Activated naive CD4-positive, alpha-beta T cell treated with anti-CD3 and anti-CD28 coated beads for 36 hours (primary cell): ENCODE measurements around the gene SKAP1. TPM values are rescaled to one million over a fixed set of nuclear protein-coding genes. Genes with fewer than 3 reads are reported as not detected.

Experiments
- CTCF ChIA-PET: fragments of 350-600 bp; sonication (Branson Sonifier 250); formaldehyde crosslinking; loops from one replicate; lab custom pipeline; 2021; ENCODE audit warnings: antibody characterized with exemption; lab: Charles Lee
- DNase-seq: peaks from one replicate; pipeline ENCODE4 v3.0.0-alpha.2; 2020
- H3K27ac Mint-ChIP-seq: one replicate; pipeline ENCODE4 v1.8.0; 2021; ENCODE audit warnings: mild to moderate bottlenecking, mixed read lengths
- H3K27me3 Mint-ChIP-seq: one replicate; pipeline ENCODE4 v1.8.0; 2021; ENCODE audit warnings: low read depth, mixed read lengths
- H3K36me3 Mint-ChIP-seq: one replicate; pipeline ENCODE4 v1.8.0; 2021; ENCODE audit warnings: low read depth, mixed read lengths
- H3K4me1 Mint-ChIP-seq: one replicate; pipeline ENCODE4 v1.8.0; 2021; ENCODE audit warnings: low read depth, mixed read lengths
- H3K4me3 Mint-ChIP-seq: one replicate; pipeline ENCODE4 v1.8.0; 2021; ENCODE audit warnings: mild to moderate bottlenecking, moderate library complexity, mixed read lengths
- H3K9me3 Mint-ChIP-seq: one replicate; pipeline ENCODE4 v1.8.0; 2021; ENCODE audit warnings: mixed read lengths
- intact Hi-C: fragments of 100-400 bp; cut with micrococcal nuclease; formaldehyde crosslinking; loops from one replicate; pipeline ENCODE4 v1.15.1; 2023
- total RNA-seq, 2 experiments: library from RNA; stranded (reverse); gene quantifications; one replicate each; pipeline ENCODE4 v1.2.3, GENCODE V29; 2021

Gene SKAP1
- total RNA-seq, 2 experiments from 2014 or later, result 60.3 to 60.5 TPM

- no peaks in the 10 kb centered on the region for H3K27me3 Mint-ChIP-seq
- peak; percentile 75 for DNase-seq
- no peak overlapping the region for H3K27ac Mint-ChIP-seq
- CTCF ChIA-PET, result interaction anchor here (0.8 to 6.4 kb wide), 11 partner anchors 9 to 509 kb away, joined by 3 to 60 read pairs (median 5); partner anchors contain the start of gene HOXB5
- no peak overlapping the region for H3K4me3 Mint-ChIP-seq
- H3K4me1 Mint-ChIP-seq, result no peaks in the 10 kb centered on the region
- intact Hi-C loops, result loop anchor here (1.0 to 2.0 kb wide), 3 partner anchors 19 to 106 kb away; no protein-coding TSS in a partner anchor
- no peaks in the 10 kb centered on the region for H3K36me3 Mint-ChIP-seq
- H3K9me3 Mint-ChIP-seq, result no peaks in the 10 kb centered on the region
These were observed 298.7 kb downstream of the SKAP1 start for GRCh38 chr17:48131216-48131824.

GRCh38 chr17:48129981-48130380 is 300.0 kb downstream of the SKAP1 start:
- intact Hi-C loops, result loop anchor here (2.0 kb wide), 1 partner anchor 17 kb away; no protein-coding TSS in a partner anchor
- Mint-ChIP-seq H3K36me3 (no peaks in the 10 kb centered on the region), H3K27ac (peak overlapping the region; percentile 30), H3K4me1 (no peaks in the 10 kb centered on the region), H3K27me3 (no peaks in the 10 kb centered on the region), H3K9me3 (no peaks in the 10 kb centered on the region), H3K4me3 (no peak overlapping the region)
- CTCF ChIA-PET, result interaction anchor here (0.8 to 6.4 kb wide), 6 partner anchors 27 to 114 kb away, joined by 3 to 60 read pairs (median 8); no protein-coding TSS in a partner anchor
- no peak for DNase-seq

- no peak overlapping the region for H3K27ac Mint-ChIP-seq
- H3K9me3 Mint-ChIP-seq, result no peaks in the 10 kb centered on the region
- no peaks in the 10 kb centered on the region for H3K4me1 Mint-ChIP-seq
- no peak overlapping the region for H3K4me3 Mint-ChIP-seq
- CTCF ChIA-PET, result interaction anchor here (1.0 to 6.4 kb wide), 3 partner anchors 11 to 101 kb away, joined by 5 to 60 read pairs (median 34); no protein-coding TSS in a partner anchor
- intact Hi-C loops, result no loop called here
- no peak for DNase-seq
- H3K27me3 Mint-ChIP-seq, result no peaks in the 10 kb centered on the region
- H3K36me3 Mint-ChIP-seq, result peaks cover under 1% of the 10 kb centered on the region
These were observed 301.6 kb downstream of the SKAP1 start for GRCh38 chr17:48128400-48128799.

- Mint-ChIP-seq H3K36me3 (peaks cover 7% of the 10 kb centered on the region), H3K4me3 (no peak overlapping the region), H3K9me3 (no peaks in the 10 kb centered on the region), H3K27ac (peak overlapping the region; percentile 27), H3K27me3 (no peaks in the 10 kb centered on the region), H3K4me1 (no peaks in the 10 kb centered on the region)
- no peak for DNase-seq
- CTCF ChIA-PET, result interaction anchor here (5.3 to 6.4 kb wide), 2 partner anchors 47 kb away, joined by 39 to 60 read pairs; no protein-coding TSS in a partner anchor
- intact Hi-C loops, result no loop called here
These were observed 302.5 kb downstream of the SKAP1 start for GRCh38 chr17:48127371-48128051.

GRCh38 chr17:48126532-48126850 is 303.5 kb downstream of the SKAP1 start:
- no peak overlapping the region for H3K27ac Mint-ChIP-seq
- intact Hi-C loops, result no loop called here
- CTCF ChIA-PET, result interaction anchor here (5.3 kb wide), 1 partner anchor 46 kb away, joined by 39 read pairs; no protein-coding TSS in a partner anchor
- peaks cover 8% of the 10 kb centered on the region for H3K36me3 Mint-ChIP-seq
- DNase-seq, result no peak
- H3K4me1 Mint-ChIP-seq, result no peaks in the 10 kb centered on the region
- H3K9me3 Mint-ChIP-seq, result no peaks in the 10 kb centered on the region
- no peaks in the 10 kb centered on the region for H3K27me3 Mint-ChIP-seq
- H3K4me3 Mint-ChIP-seq, result no peak overlapping the region

GRCh38 chr17:48125829-48126531 is 304.0 kb downstream of the SKAP1 start:
- Mint-ChIP-seq H3K9me3 (no peaks in the 10 kb centered on the region), H3K27me3 (no peaks in the 10 kb centered on the region), H3K36me3 (peaks cover 13% of the 10 kb centered on the region), H3K4me3 (no peak overlapping the region), H3K27ac (no peak overlapping the region), H3K4me1 (no peaks in the 10 kb centered on the region)
- no peak for DNase-seq
- CTCF ChIA-PET, result interaction anchor here (5.3 kb wide), 1 partner anchor 46 kb away, joined by 39 read pairs; no protein-coding TSS in a partner anchor
- intact Hi-C loops, result no loop called here

GRCh38 chr17:48123776-48124388 is 306.1 kb downstream of the SKAP1 start:
- CTCF ChIA-PET, result interaction anchor here (0.6 to 5.3 kb wide), 7 partner anchors 10 to 131 kb away, joined by 3 to 39 read pairs (median 3); no protein-coding TSS in a partner anchor
- no peaks in the 10 kb centered on the region for H3K4me1 Mint-ChIP-seq
- H3K36me3 Mint-ChIP-seq, result peaks cover 20% of the 10 kb centered on the region
- peak overlapping the region; percentile 32 for H3K27ac Mint-ChIP-seq
- H3K9me3 Mint-ChIP-seq, result no peaks in the 10 kb centered on the region
- intact Hi-C loops, result no loop called here
- no peaks in the 10 kb centered on the region for H3K27me3 Mint-ChIP-seq
- H3K4me3 Mint-ChIP-seq, result no peak overlapping the region
- DNase-seq, result no peak

- Mint-ChIP-seq H3K27me3 (no peaks in the 10 kb centered on the region), H3K9me3 (no peaks in the 10 kb centered on the region), H3K4me3 (no peak overlapping the region), H3K36me3 (peaks cover 22% of the 10 kb centered on the region), H3K4me1 (no peaks in the 10 kb centered on the region), H3K27ac (no peak overlapping the region)
- DNase-seq, result no peak
- intact Hi-C loops, result no loop called here
- CTCF ChIA-PET, result interaction anchor here (0.9 to 5.3 kb wide), 7 partner anchors 8 to 96 kb away, joined by 3 to 39 read pairs (median 4); no protein-coding TSS in a partner anchor
These were observed 306.9 kb downstream of the SKAP1 start for GRCh38 chr17:48123111-48123510.

GRCh38 chr17:48122665-48123045 is 307.4 kb downstream of the SKAP1 start:
- intact Hi-C loops, result no loop called here
- DNase-seq, result no peak
- Mint-ChIP-seq H3K27me3 (no peaks in the 10 kb centered on the region), H3K9me3 (no peaks in the 10 kb centered on the region), H3K27ac (no peak overlapping the region), H3K4me3 (no peak overlapping the region), H3K36me3 (peaks cover 26% of the 10 kb centered on the region), H3K4me1 (no peaks in the 10 kb centered on the region)
- CTCF ChIA-PET, result interaction anchor here (1.1 to 5.3 kb wide), 5 partner anchors 8 to 42 kb away, joined by 3 to 39 read pairs (median 4); no protein-coding TSS in a partner anchor

- H3K9me3 Mint-ChIP-seq, result no peaks in the 10 kb centered on the region
- peaks cover 26% of the 10 kb centered on the region for H3K36me3 Mint-ChIP-seq
- CTCF ChIA-PET, result interaction anchor here (0.6 to 5.3 kb wide), 6 partner anchors 9 to 49 kb away, joined by 3 to 39 read pairs (median 4); no protein-coding TSS in a partner anchor
- no peaks in the 10 kb centered on the region for H3K27me3 Mint-ChIP-seq
- no peaks in the 10 kb centered on the region for H3K4me1 Mint-ChIP-seq
- no peak overlapping the region for H3K27ac Mint-ChIP-seq
- DNase-seq, result no peak
- intact Hi-C loops, result no loop called here
- H3K4me3 Mint-ChIP-seq, result no peak overlapping the region
These were observed 307.9 kb downstream of the SKAP1 start for GRCh38 chr17:48121923-48122664.

GRCh38 chr17:48113201-48113676 is 316.8 kb downstream of the SKAP1 start:
- CTCF ChIA-PET, result interaction anchor here (0.6 to 3.1 kb wide), 10 partner anchors 8 to 314 kb away, joined by 3 to 14 read pairs (median 3); no protein-coding TSS in a partner anchor
- H3K4me3 Mint-ChIP-seq, result peak overlapping the region; percentile 46
- DNase-seq, result peak; percentile 79
- H3K27me3 Mint-ChIP-seq, result no peaks in the 10 kb centered on the region
- H3K27ac Mint-ChIP-seq, result peak overlapping the region; percentile 94
- H3K36me3 Mint-ChIP-seq, result peaks cover 15% of the 10 kb centered on the region
- no peaks in the 10 kb centered on the region for H3K9me3 Mint-ChIP-seq
- peaks cover 46% of the 10 kb centered on the region for H3K4me1 Mint-ChIP-seq
- intact Hi-C loops, result loop anchor here (2.0 to 5.0 kb wide), 3 partner anchors 18 to 314 kb away; no protein-coding TSS in a partner anchor
